HG03066 (cell line): ENCODE measurements around the gene PLEKHB2.
"Not testable (repeated sequence)": the region's sequence is repeated elsewhere in the genome, so short reads cannot be mapped to it uniquely, and the experiment has no call there.

Experiments
- ATAC-seq: cut with Tn5 transposase; IDR thresholded peaks from one replicate; pipeline ENCODE4 v1.9.1; 2021; ENCODE audit warnings: low read depth; ENCODE audit not compliant: unreplicated experiment

The PLEKHB2 gene

GRCh38 chr2:131196186-131196585 is 91.0 kb downstream of the PLEKHB2 start:
- ATAC-seq, result not testable (repeated sequence)
